IMR-90 (cell line): ENCODE results near the gene SECISBP2. TPM values are rescaled to one million over a fixed set of nuclear protein-coding genes. Genes with fewer than 3 reads are reported as not detected.

Experiments used
- ATAC-seq: fragments of 200-7000 bp; cut with Tn5 transposase; 2 replicates; pipeline ENCODE4 v1.9.1; 2020; ENCODE audit warnings: low read depth, mild to moderate bottlenecking, moderate library complexity
- BruUV-seq: library from RNA; stranded (reverse); fragments of 400-500 nt; replicated peaks from 2 replicates; lab custom pipeline; 2021; lab: Mats Ljungman, UMichigan
- CTCF ChIA-PET: fragments of 300-600 bp; formaldehyde crosslinking; extraction: SDS; loops from one replicate; lab custom pipeline; 2021; ENCODE audit warnings: antibody characterized with exemption; lab: Yijun Ruan, JAX
- POLR2A ChIA-PET: fragments of 300-600 bp; sonication (Branson Sonifier 250); formaldehyde crosslinking; loops from one replicate; lab custom pipeline; 2022; ENCODE audit warnings: antibody characterized with exemption; ENCODE audit not compliant: unreplicated experiment; lab: Charles Lee
- DNase-seq: peaks from one replicate; pipeline ENCODE4 v3.0.0; 2013
- H2AFZ ChIP-seq: replicated peaks from 2 replicates; pipeline ENCODE3; 2013; ENCODE audit warnings: low read length, mild to moderate bottlenecking; ENCODE audit not compliant: poor library complexity
- H2AK5ac ChIP-seq: 2 replicates; pipeline ENCODE4 v1.6.1; 2013; ENCODE audit warnings: low read depth, low read length, inconsistent platforms
- H2AK9ac ChIP-seq: replicated peaks from 2 replicates; pipeline ENCODE3; 2013; ENCODE audit warnings: mild to moderate bottlenecking, low read depth, low read length, moderate library complexity; ENCODE audit not compliant: poor library complexity
- H2BK120ac ChIP-seq: 2 replicates; pipeline ENCODE4 v1.6.1; 2013; ENCODE audit warnings: low read depth, low read length, inconsistent platforms
- H2BK15ac ChIP-seq: 3 replicates; pipeline ENCODE4 v1.6.1; 2013; ENCODE audit warnings: low read depth, low read length, inconsistent platforms
- H2BK20ac ChIP-seq: 2 replicates; pipeline ENCODE4 v1.6.1; 2013; ENCODE audit warnings: low read depth, mild to moderate bottlenecking, inconsistent platforms, low read length, moderate library complexity
- H2BK5ac ChIP-seq: 2 replicates; pipeline ENCODE4 v1.6.1; 2013; ENCODE audit warnings: mild to moderate bottlenecking, low read depth, low read length, inconsistent platforms; ENCODE audit not compliant: poor library complexity, severe bottlenecking
- H3K14ac ChIP-seq: replicated peaks from 2 replicates; pipeline ENCODE4 v1.6.1; 2013; ENCODE audit warnings: low read depth, low read length, inconsistent platforms
- H3K18ac ChIP-seq: 2 replicates; pipeline ENCODE4 v1.6.1; 2013; ENCODE audit warnings: low read depth, low read length, control low read depth
- H3K23ac ChIP-seq: 2 replicates; pipeline ENCODE4 v1.6.1; 2013; ENCODE audit warnings: low read depth, low read length, inconsistent platforms
- H3K27ac ChIP-seq: 2 replicates; pipeline ENCODE4 v1.5.1; 2013; ENCODE audit warnings: mild to moderate bottlenecking, control low read depth, low read length; ENCODE audit not compliant: insufficient read depth
- H3K27me3 ChIP-seq: 2 replicates; pipeline ENCODE4 v1.6.1; 2013; ENCODE audit warnings: low read length; ENCODE audit not compliant: control insufficient read depth, insufficient read depth
- H3K36me3 ChIP-seq: 2 replicates; pipeline ENCODE4 v1.6.1; 2013; ENCODE audit warnings: low read length, mixed read lengths; ENCODE audit not compliant: control insufficient read depth, insufficient read depth
- H3K4ac ChIP-seq: 2 replicates; pipeline ENCODE4 v1.6.1; 2013; ENCODE audit warnings: low read depth, low read length, inconsistent platforms
- H3K4me1 ChIP-seq: 2 replicates; pipeline ENCODE4 v1.6.1; 2013; ENCODE audit warnings: low read length, mixed read lengths; ENCODE audit not compliant: control insufficient read depth, insufficient read depth
- H3K4me2 ChIP-seq: 2 replicates; pipeline ENCODE4 v1.6.1; 2013; ENCODE audit warnings: low read depth, mild to moderate bottlenecking, control low read depth, low read length, moderate library complexity
- H3K4me3 ChIP-seq: 2 replicates; pipeline ENCODE4 v1.5.1; 2013; ENCODE audit warnings: low read depth, mild to moderate bottlenecking, control low read depth, low read length, moderate library complexity; ENCODE audit not compliant: insufficient read depth
- H3K56ac ChIP-seq: 2 replicates; pipeline ENCODE4 v1.6.1; 2013; ENCODE audit warnings: low read length, inconsistent platforms; ENCODE audit not compliant: insufficient read depth; ENCODE audit errors: extremely low read depth
- H3K79me1 ChIP-seq, 2 experiments: 2 replicates each; pipeline ENCODE4 v1.6.1; 2013; ENCODE audit warnings: low read length in 2 of 2, inconsistent platforms in 1 of 2, low read depth in 1 of 2
- H3K9ac ChIP-seq: 2 replicates; pipeline ENCODE4 v1.6.1; 2013; ENCODE audit warnings: low read depth, low read length, control low read depth
- H3K9me1 ChIP-seq: 2 replicates; pipeline ENCODE4 v1.6.1; 2013; ENCODE audit warnings: low read length, inconsistent platforms; ENCODE audit not compliant: insufficient read depth
- H3K9me3 ChIP-seq: 2 replicates; pipeline ENCODE4 v1.6.1; 2013; ENCODE audit warnings: low read length; ENCODE audit not compliant: control insufficient read depth, insufficient read depth
- H4K20me1 ChIP-seq: 2 replicates; pipeline ENCODE4 v1.6.1; 2013; ENCODE audit warnings: low read length, inconsistent platforms; ENCODE audit not compliant: insufficient read depth
- H4K5ac ChIP-seq: 2 replicates; pipeline ENCODE4 v1.6.1; 2013; ENCODE audit warnings: mild to moderate bottlenecking, low read depth, low read length, control low read depth
- H4K8ac ChIP-seq, 2 experiments: 2 replicates each; pipeline ENCODE4 v1.6.1; 2013; ENCODE audit warnings: low read depth in 2 of 2, low read length in 2 of 2, control low read depth in 1 of 2, inconsistent platforms in 1 of 2
- H4K91ac ChIP-seq: 2 replicates; pipeline ENCODE4 v1.6.1; 2013; ENCODE audit warnings: low read depth, low read length, inconsistent platforms; ENCODE audit not compliant: insufficient read depth
- BHLHE40 ChIP-seq: fragments of 150-350 bp; IDR thresholded peaks from 2 replicates; pipeline ENCODE4 v1.6.1; 2016; ENCODE audit warnings: mild to moderate bottlenecking, low read depth, low read length
- CEBPB ChIP-seq: IDR thresholded peaks from 2 replicates; pipeline ENCODE4 v1.6.1; 2012; ENCODE audit warnings: low read depth, low read length, improper control_type of control experiment
- NFE2L2 ChIP-seq: fragments of 150-350 bp; IDR thresholded peaks from 2 replicates; pipeline ENCODE4 v1.6.1; 2016; ENCODE audit warnings: low read depth, mild to moderate bottlenecking, low read length
- RAD21 ChIP-seq: IDR thresholded peaks from 2 replicates; pipeline ENCODE4 v1.6.1; 2012; ENCODE audit warnings: low read length, improper control_type of control experiment
- RCOR1 ChIP-seq: IDR thresholded peaks from 2 replicates; pipeline ENCODE4 v1.6.1; 2012; ENCODE audit warnings: mild to moderate bottlenecking, low read length, improper control_type of control experiment; ENCODE audit not compliant: insufficient replicate concordance
- RFX5 ChIP-seq: IDR thresholded peaks from 2 replicates; pipeline ENCODE4 v1.8.0; 2012; ENCODE audit warnings: low read depth, mild to moderate bottlenecking, low read length, moderate library complexity
- WGBS, 2 experiments: methylation state at CpG; one replicate each; pipeline versions ENCODE4 v1.1.5 to v1.1.7; 2013; ENCODE audit warnings: missing lambda C conversion rate in 2 of 2; ENCODE audit not compliant: insufficient read length in 1 of 2; ENCODE audit errors: extremely low coverage in 2 of 2; 5-methylcytosine and 5-hydroxymethylcytosine counted together
- dilution Hi-C: fragments of 300-500 bp; cut with HindIII; formaldehyde crosslinking; loops from one replicate; pipeline ENCODE4 v1.14.3; 2018; ENCODE audit warnings: low sequenced_read_pairs; ENCODE audit not compliant: unreplicated experiment
- in situ Hi-C: fragments of 300-500 bp; cut with MboI; formaldehyde crosslinking; loops from 3 replicates; pipeline ENCODE4 v1.14.3; 2019; ENCODE audit warnings: low sequenced_read_pairs, inconsistent platforms, mixed read lengths
- intact Hi-C: fragments of 100-400 bp; cut with micrococcal nuclease; formaldehyde crosslinking; loops from 2 replicates; pipeline ENCODE4 v1.10.0; 2022
- polyA plus RNA-seq, 3 experiments: library from polyadenylated mRNA; depleted of rRNA; stranded (reverse); fragments of >200 nt; gene quantifications; 2 replicates each; pipeline ENCODE4 v1.2.3, GENCODE V29; 2012; ENCODE audit warnings: low replicate concordance in 1 of 3
- total RNA-seq: library from RNA; depleted of rRNA; stranded (reverse); fragments of >200 nt; gene quantifications from 2 replicates; pipeline ENCODE4 v1.2.3, GENCODE V29; 2012
- TF ChIP-seq, protein P1 (sequence below): fragments of 150-350 bp; IDR thresholded peaks from 2 replicates; pipeline ENCODE4 v1.6.1; 2016; ENCODE audit warnings: low read depth, mild to moderate bottlenecking, low read length, moderate library complexity, borderline replicate concordance

The SECISBP2 gene
- total and polyA plus RNA-seq, 2 of the 4 experiments (the other 2 are of a cell fraction) = 16.4 to 18.8 TPM

DNA sequence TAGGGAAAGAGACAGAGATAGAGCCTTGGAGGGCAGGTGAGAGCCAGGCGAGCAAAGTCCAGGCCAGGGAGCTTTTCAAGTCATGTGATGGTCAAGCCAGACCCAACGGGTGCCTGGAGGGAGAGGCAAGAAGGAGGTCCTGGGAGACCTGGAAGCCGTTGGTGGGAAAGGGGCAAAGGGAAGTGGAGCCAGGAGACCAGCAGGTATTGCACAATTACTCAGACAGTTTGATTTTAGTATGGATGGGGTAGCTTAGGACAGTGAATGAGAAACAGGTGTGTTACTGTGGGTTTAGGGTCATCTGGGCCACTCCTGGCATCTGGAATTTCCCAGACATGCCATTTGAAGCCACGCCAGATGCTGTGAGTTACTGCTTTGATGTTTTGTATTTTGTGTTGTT, 5.1 kb downstream of the SECISBP2 start:
- no peak overlapping the region for H2AK9ac ChIP-seq
- in situ Hi-C loops = no loop called here
- DNase-seq = no peak

More for the DNA sequence above, 5.1 kb downstream of the SECISBP2 start:
- H3K9ac ChIP-seq = no peak overlapping the region
- intact Hi-C loops = loop anchor here (2.0 kb wide), 1 partner anchor 25 kb away; no protein-coding TSS in a partner anchor
- peaks cover 26 to 54% of the 10 kb centered on the region in 2 experiments for H3K79me1 ChIP-seq
- H4K91ac ChIP-seq = no peak overlapping the region
- no peak overlapping the region for H3K4ac ChIP-seq
- ChIA-PET POLR2A (no interaction called here), CTCF (interaction anchor here (2.5 kb wide), 1 partner anchor 226 kb away, joined by 9 read pairs; no protein-coding TSS in a partner anchor)
- no peak overlapping the region for H3K4me2 ChIP-seq
- peaks cover 3% of the 10 kb centered on the region for H3K4me1 ChIP-seq
- H4K5ac ChIP-seq = no peak overlapping the region
- H3K36me3 ChIP-seq = peaks cover 5% of the 10 kb centered on the region
- ATAC-seq = no peak
- H3K27ac ChIP-seq = no peak overlapping the region
- no peak overlapping the region for H3K56ac ChIP-seq
- no peak overlapping the region for H3K23ac ChIP-seq
- no peak overlapping the region for H2BK20ac ChIP-seq
- H4K8ac ChIP-seq = no peak overlapping the region
- H3K9me3 ChIP-seq = no peaks in the 10 kb centered on the region
- no peak overlapping the region for H3K4me3 ChIP-seq
- TF ChIP-seq RAD21 (no peak), CEBPB (peak; percentile 85), RFX5 (no peak), NFE2L2 (no peak), BHLHE40 (no peak), RCOR1 (no peak)
- TF ChIP-seq, protein P1, sequence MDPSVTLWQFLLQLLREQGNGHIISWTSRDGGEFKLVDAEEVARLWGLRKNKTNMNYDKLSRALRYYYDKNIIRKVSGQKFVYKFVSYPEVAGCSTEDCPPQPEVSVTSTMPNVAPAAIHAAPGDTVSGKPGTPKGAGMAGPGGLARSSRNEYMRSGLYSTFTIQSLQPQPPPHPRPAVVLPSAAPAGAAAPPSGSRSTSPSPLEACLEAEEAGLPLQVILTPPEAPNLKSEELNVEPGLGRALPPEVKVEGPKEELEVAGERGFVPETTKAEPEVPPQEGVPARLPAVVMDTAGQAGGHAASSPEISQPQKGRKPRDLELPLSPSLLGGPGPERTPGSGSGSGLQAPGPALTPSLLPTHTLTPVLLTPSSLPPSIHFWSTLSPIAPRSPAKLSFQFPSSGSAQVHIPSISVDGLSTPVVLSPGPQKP = no peak
- dilution Hi-C loops = no loop called here
- H3K14ac ChIP-seq = no peak overlapping the region
- H2AK5ac ChIP-seq = no peak overlapping the region
- H2BK5ac ChIP-seq = no peak overlapping the region
- no peak overlapping the region for H2AFZ ChIP-seq
- 79% methylated on average over 3 of the region's 4 CpGs; no CpG with 5 or more reads in 1 of the 2 experiments for WGBS, 2 experiments
- H3K18ac ChIP-seq = no peak overlapping the region
- no TSS peak for BruUV-seq
- no peak overlapping the region for H2BK120ac ChIP-seq
- H3K9me1 ChIP-seq = peaks cover 13% of the 10 kb centered on the region
- H3K27me3 ChIP-seq = no peaks in the 10 kb centered on the region
- H2BK15ac ChIP-seq = no peak overlapping the region
- peaks cover 10% of the 10 kb centered on the region for H4K20me1 ChIP-seq
